GM21360 (cell line): ENCODE results near the gene TMEM109.

Experiments used
- ATAC-seq: cut with Tn5 transposase; IDR thresholded peaks from one replicate; pipeline ENCODE4 v1.9.1; 2021; ENCODE audit warnings: mild to moderate bottlenecking, moderate library complexity; ENCODE audit not compliant: unreplicated experiment

TMEM109 gene

GRCh38 chr11:60878245-60879101 lies 35.5 kb upstream of the TMEM109 start:
- ATAC-seq, result no peak

GRCh38 chr11:60879104-60879503 lies 34.9 kb upstream of the TMEM109 start:
- ATAC-seq, result no peak

- no peak for ATAC-seq
Measured at GRCh38 chr11:60879971-60880588, 33.9 kb upstream of the TMEM109 start.

- ATAC-seq, result no peak
Measured at GRCh38 chr11:60880643-60881282, 33.2 kb upstream of the TMEM109 start.

GRCh38 chr11:60887556-60887955 lies 26.4 kb upstream of the TMEM109 start:
- no peak for ATAC-seq

GRCh38 chr11:60889869-60890311 lies 24.1 kb upstream of the TMEM109 start:
- ATAC-seq, result no peak

GRCh38 chr11:60890696-60891095 lies 23.3 kb upstream of the TMEM109 start:
- ATAC-seq, result no peak

- ATAC-seq, result no peak
Measured at GRCh38 chr11:60891103-60891741, 22.7 kb upstream of the TMEM109 start.

GRCh38 chr11:60895687-60896086 lies 18.3 kb upstream of the TMEM109 start:
- no peak for ATAC-seq

- no peak for ATAC-seq
Measured at GRCh38 chr11:60897496-60897895, 16.5 kb upstream of the TMEM109 start.

- ATAC-seq, result no peak
Measured at GRCh38 chr11:60899046-60899936, 14.7 kb upstream of the TMEM109 start.

GRCh38 chr11:60899977-60900376 lies 14.0 kb upstream of the TMEM109 start:
- ATAC-seq, result no peak

- ATAC-seq, result no peak
Measured at GRCh38 chr11:60900673-60901404, 13.1 kb upstream of the TMEM109 start.

- no peak for ATAC-seq
Measured at GRCh38 chr11:60902625-60903024, 11.3 kb upstream of the TMEM109 start.

- no peak for ATAC-seq
Measured at GRCh38 chr11:60905047-60905446, 8.9 kb upstream of the TMEM109 start.

GRCh38 chr11:60905551-60906113 lies 8.3 kb upstream of the TMEM109 start:
- ATAC-seq, result no peak

- peak; percentile 64 for ATAC-seq
Measured at GRCh38 chr11:60906132-60906972, 7.6 kb upstream of the TMEM109 start, which contains the start of gene PRPF19. PRPF19 (minus strand) TSS chr11:60906585; CDS start chr11:60906382, 203 bp downstream.

GRCh38 chr11:60908803-60909202 lies 5.2 kb upstream of the TMEM109 start:
- no peak for ATAC-seq
